Activated CD4-positive, alpha-beta T cell treated with anti-CD3 and anti-CD28 coated beads, Interleukin-2, amount 50 U/mL, for 1 hour (primary cell): ENCODE results near the gene BHLHE23.
"Not testable (repeated sequence)": the region's sequence is repeated elsewhere in the genome, so short reads cannot be mapped to it uniquely, and the experiment has no call there.

Experiments used
- DNase-seq: peaks from one replicate; pipeline ENCODE4 v3.0.0-alpha.2; 2020

Gene BHLHE23

DNA sequence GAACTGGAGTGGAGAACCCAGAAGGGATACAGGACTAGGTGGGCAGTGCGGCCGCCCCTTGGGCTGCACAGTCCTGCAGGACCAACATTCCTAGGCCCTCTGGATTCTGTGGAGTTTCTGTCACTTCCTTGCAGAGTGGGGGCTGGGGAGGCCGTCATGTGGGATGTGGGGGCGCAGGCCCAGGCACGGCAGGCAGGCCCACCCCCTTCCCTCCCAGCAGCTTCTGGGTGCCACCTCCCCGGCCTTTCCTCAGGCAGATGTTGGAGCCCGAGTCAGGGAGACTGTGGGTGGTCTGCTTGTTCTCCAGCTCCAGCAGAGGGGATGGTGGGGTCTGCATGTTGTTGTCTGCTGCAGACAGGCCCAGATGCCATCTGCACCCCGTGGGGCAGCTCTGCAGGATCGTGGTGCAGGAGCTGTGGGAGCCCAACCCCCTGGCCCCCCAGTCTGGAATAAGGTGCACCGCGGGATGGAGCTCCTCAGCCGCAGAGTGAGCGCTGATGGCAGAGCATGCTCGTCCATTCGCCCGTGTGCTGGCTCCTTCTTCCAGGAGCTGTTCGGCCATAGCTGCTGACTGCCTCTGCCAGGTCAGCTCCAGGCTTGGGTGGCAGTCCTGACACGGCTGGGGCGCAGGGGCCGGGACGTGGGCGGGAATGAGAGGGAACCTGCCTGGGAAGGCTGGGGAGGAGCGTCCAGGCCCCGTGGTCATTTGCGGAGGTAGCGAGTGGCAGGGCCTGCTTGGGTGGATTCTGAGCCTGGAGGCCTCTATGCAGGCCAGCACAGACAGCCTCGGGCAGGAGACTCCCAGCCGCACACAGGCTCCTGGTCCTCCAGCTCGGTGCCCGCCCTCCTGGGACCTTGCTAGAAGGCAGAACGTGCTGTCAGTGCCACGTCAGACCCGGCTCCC lies 36.2 kb downstream of the BHLHE23 start:
- no peak for DNase-seq

DNA sequence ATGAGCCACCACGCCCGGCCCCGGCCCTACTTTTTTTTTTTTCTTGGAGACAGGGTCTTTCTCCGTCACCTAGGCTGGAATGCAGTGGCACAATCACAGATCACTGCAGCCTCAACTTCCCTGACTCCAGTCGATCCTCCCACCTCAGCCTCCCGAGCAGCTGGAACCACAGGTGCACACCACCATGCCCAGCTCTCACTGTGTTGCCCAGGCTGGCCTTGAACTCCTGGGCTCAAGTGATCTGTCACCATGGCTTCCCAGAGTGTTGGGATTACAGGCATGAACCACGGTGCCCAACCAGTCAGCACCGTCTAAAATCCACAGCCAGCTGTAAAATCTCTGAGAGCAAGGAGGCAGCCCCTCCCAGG lies 36.8 kb downstream of the BHLHE23 start:
- no peak for DNase-seq

DNA sequence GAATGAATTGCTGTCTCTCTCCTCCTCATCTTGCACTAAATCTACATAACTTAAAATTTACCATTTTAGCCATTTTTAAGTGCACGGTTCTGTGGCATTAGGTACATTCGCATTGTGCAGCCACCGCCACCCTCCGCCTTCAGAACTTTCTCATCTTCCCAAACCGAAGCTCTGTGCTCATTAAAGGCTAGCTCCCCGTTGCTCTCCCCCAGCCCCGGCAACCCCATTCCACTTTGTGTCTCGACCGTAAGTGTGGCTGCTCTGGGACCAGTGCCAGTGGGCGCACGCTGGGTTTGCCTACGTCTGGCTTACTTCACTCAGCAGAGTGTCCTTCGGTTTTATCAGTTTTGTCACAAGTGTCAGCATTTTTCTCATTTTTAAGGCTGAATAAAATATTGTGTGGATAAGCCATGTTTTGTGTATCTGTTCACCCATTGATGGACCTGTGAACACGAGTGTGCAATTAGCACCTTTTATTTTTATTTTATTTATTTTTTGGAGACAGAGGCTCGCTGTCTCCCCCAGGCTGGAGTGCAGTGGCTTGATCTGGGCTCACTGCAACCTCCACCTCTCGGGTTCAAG lies 37.5 kb downstream of the BHLHE23 start:
- DNase-seq, result no peak

DNA sequence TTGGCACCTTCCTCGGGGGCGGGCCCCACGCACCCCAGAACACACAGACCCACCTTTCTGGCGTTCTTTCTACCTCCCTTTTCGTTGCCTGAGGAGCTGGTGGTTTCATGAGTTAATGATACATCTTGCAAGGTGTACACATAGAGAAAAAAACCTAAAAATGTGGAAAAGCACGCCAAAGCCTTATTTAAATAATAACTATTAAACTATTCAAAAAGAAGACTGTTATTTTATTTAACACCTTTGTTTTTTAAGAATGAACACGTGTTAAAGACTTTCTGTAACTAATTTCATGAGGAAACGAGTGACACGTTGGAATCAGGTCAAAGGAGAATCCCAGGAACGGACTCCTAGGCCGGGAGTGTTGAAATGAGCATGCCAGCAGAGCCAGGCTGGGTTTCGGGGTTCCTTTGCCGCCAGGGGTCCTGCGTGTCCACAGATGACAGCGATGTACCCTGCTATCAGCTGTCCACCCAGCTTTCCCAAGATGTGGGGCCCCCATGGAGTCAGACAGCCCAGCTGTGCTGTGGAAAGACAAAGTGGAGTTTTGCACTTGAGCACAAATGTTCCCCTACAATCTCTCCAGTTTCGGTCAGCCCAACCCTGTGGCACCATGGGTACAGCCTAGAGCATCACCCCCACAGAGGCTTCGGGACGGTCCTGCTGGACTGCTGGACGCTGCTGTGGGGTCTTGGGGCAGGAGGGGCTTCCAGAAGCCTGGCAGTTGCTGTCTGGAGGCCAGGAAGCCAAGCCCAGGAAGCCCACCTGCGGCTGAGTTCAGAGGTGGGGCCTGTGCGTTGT lies 38.2 kb downstream of the BHLHE23 start:
- no peak for DNase-seq

DNA sequence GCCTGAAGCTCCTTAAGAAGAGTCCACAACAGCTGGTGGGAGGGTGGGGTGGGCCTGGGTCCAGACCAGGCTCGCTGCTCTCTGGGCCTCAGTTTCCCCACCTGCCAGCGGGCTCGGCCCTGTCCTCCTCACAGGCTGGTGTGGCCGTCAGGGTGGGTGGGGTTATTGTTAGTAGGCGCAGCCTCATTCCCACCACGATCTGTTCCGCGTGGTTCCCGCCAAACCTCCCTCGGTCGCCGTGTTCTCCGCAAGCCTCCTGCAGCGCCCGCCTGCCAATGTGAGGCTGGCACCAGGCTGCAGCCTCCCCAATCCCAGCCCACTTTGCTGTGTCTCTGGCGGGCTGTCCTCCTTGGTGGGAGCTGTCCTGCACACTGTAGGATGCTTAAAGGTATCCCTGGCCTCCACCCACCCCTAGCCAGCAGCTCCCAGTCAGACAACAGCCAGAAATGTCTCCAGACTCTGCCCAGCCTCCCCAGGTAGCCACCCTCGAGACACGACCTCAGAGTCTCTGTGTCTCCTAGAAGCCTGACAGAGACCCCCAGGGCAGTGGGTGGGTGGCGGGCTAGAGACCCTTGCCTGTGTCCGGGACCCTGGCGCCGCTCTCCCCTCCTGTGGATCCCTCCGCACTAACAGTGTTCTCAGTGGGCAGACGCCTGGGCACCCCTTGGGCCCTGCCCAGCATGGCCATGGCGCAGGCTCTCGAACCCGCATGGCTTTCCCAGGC lies 39.0 kb downstream of the BHLHE23 start:
- DNase-seq, result no peak

DNA sequence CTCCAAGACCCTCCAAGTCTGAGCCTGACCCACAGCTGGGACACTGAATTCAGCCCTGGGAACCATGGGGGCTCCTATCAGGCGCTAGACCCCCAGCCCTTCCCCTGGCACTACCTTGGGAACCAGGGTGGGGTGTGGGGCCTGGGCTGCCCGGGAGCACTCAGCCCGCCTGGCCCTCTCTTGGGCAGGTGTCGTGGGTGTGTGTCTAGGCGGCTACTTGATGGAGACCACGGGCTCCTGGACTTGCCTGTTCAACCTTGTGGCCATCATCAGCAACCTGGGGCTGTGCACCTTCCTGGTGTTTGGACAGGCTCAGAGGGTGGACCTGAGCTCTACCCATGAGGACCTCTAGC lies 39.6 kb downstream of the BHLHE23 start:
- DNase-seq, result no peak

DNA sequence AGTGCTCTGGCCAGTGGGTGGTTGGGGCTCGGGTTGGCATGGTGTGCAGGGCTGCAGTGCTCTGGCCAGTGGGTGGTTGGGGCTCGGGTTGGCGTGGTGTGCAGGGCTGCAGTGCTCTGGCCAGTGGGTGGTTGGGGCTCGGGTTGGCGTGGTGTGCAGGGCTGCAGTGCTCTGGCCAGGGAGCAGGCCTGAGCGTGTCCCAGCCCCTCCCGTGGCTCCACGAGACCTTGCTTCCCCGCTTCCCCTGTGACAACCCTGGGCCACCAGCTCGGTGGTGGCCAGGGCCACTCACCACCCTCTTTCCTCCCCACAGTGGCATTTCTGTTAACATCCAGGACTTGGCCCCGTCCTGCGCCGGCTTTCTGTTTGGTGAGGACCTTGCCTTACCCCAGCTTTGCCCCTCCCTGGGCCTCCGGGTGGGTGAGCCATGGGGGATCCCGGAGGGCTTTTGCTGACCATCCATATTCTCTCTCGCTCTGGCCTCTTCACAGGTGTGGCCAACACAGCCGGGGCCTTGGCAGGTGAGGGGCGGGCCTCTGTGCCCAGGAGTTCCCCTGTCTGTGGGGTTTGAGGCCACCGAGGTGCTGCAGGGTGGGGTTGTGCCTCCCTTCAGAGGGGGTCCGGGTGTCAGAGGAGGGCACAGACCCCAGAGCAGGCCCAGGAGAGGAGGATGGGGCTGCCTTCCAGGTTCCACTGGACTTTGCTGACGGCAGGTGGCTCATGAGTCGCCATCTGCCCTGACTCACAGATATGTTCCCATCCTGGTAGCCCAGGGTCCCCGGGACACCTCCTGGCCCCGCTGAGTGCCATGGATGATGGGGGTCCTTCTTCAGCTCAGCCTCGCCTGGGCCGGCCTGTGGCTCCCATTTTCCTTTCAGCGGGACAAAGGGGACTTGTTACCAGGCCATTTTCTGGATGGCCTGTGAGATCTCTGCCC lies 40.3 kb downstream of the BHLHE23 start:
- DNase-seq, result no peak

DNA sequence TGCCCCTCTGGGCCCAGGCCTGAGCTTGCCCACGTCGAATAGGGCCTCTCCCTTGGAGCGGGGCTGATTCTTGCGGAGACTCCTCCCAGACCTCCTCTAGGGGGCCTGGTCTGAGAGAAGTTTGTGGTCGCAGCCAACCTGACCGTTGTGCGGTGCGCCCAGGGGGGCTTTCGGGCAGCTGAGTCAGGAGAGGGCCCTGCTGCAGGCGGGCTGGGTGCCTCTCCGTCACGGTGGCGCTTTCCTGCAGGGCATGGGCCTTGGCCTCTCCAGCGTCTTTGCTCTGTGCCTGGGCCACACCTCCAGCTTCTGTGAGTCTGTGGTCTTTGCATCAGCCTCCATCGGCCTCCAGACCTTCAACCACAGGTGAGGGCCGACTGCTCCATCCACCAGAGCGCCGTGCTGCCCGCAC lies 41.4 kb downstream of the BHLHE23 start:
- DNase-seq, result no peak

DNA sequence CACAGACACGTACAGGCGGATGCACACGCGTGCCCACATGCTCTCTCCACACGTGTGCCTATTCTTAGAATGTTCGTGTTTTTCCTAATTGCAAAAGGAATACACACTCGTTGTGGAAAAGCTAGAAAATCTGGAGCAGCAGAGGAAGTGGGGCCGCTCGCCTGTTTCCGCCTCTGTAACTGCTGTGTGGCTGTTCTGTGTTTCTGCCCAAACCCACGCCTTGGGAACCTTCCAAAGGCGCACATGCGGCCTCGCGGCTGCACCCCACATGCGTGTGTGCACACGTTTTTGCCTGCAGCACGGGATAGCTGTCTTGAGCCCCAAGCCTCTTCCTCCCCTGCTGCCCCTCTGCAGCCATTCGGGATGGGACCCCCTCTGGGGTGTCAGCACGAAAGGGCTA lies 42.1 kb downstream of the BHLHE23 start:
- no peak for DNase-seq

DNA sequence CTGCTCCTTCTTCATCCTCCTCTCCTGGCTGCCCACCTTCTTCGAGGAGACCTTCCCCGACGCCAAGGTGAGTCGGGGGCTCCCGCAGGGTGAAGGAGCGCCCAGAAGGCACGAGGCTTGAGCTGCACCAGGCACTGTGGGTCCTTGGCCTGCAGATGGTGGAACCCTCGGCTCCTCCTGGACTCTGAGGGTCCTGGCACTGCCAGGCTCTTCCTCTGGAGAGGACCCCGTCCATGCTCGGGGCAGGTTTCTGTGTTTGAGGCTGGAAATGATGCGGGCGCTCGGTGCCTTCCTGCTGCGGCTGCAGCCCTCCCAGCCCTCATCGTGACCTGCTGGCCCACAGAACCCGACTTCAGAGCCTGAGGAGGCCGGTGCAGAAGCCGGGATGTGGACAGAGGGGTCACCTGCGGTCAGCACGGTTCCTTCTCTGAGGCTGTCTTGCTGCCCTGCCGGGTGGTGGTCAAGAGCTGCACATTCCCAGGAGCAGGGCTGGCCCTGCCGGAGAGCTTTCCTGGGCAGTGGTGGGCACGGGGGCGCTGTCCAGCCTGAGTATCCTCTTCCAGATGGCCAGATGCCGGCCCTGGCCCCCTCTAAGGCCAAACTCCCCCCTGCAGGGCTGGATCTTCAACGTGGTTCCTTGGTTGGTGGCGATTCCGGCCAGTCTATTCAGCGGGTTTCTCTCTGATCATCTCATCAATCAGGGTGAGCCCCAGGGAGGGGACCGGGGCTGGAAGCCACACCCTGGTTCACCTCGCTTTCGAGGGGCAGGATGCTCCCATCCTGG lies 43.0 kb downstream of the BHLHE23 start:
- DNase-seq, result no peak

DNA sequence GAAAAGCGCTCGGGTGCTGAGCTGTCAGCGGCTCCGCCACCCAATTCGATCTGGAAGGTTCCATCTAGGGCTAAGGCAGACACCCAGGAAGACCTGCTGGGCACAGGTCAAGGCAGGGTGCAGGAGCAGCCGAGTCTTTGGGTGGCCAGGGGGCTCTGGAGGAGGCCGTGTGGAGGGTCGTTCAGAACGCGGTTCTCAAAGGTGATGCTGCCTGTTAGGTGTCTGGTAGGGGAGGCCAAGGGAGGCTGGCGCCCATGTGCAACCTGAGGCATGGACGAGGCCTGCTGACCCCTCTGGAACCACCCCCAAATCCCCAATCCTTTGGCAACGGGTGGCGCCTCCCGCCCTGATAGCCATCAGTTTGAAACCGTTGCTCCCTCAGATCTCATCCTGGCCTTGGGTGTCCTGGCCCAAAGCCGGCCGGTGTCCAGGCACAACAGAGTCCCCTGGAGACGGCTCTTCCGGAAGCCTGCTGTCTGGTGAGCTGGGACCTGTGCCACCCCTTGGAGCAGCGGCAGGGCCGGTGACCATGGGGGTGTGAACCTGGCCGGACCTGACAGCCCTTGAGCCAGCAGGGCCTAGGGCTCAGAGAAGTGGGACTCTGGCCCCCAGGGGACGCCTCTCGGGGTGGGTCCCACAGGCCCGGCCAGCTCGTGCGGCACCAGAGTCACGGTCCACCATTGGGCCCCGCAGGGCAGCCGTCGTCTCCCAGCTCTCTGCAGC lies 43.7 kb downstream of the BHLHE23 start:
- DNase-seq, result no peak

DNA sequence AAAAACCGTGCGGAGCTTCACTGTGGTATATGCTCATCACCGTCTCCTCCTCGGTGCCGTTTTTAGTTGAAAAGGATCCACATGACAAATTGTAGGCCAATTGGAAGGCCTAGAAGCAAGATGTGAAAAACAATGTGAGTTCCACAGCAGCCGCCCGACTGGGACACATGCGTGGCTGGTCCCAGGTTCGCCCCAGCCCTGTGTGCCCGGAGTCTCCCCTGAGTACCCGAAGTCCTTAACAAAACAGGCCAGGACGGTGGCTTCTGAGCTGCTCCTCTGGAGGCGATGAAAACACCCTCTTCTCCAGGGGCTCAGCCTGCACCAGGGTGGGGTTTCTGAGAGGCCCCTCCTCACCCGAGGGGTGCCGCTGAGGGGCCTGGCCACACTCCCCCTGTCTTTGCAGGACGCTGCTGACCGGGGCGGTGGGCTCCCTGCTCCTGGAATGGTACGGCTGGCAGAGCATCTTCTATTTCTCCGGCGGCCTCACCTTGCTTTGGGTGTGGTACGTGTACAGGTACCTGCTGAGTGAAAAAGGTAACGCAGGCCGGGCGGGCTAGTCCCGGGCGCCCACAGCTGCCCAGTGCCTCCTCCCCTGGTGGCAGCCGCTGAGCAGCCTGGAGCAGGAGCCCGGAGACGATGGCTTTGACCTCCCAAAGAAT lies 44.4 kb downstream of the BHLHE23 start:
- no peak for DNase-seq

DNA sequence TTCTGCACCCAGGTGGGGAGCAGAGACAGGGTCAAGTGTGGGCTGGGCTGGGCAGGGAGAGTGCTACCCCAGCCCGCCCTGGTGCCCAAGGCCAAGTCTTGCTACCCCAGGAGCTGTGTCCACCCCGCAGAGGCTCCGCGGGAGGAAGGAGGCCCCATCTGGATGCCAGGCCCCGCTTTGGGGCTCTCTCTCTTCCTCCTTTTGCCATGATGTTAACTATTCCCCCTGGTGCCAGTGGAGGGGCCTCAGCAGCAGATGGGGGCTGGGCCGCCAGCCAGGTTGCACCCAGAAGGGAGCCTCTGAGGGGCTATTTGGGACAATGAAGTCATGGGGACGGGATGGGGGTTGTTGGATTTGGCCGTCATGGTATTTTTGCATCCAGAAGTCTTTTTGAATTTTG lies 45.0 kb downstream of the BHLHE23 start:
- no peak for DNase-seq

DNA sequence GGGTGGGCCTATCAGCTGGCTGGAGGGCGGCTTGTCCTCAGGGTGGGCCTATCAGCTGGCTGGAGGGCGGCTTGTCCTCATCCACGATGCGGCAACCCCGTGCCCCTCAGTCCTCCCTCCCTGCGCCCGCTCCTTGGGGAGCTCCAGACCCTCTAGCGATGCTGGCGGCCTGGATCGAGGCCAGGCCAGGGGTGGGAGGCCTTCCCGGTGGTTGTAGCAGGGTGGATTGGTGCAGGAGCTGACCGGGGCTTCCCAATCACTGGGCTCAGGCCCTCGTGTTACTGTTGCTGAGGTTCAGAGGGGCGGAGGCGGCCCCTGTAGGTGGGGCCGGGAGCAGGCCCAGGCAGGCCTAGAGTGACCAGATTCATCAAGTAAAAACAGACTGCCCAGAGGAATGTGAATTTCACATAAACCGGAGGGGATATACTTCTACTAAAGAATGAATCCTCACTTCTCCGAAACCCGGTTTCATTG lies 45.4 kb downstream of the BHLHE23 start:
- DNase-seq, result no peak

DNA sequence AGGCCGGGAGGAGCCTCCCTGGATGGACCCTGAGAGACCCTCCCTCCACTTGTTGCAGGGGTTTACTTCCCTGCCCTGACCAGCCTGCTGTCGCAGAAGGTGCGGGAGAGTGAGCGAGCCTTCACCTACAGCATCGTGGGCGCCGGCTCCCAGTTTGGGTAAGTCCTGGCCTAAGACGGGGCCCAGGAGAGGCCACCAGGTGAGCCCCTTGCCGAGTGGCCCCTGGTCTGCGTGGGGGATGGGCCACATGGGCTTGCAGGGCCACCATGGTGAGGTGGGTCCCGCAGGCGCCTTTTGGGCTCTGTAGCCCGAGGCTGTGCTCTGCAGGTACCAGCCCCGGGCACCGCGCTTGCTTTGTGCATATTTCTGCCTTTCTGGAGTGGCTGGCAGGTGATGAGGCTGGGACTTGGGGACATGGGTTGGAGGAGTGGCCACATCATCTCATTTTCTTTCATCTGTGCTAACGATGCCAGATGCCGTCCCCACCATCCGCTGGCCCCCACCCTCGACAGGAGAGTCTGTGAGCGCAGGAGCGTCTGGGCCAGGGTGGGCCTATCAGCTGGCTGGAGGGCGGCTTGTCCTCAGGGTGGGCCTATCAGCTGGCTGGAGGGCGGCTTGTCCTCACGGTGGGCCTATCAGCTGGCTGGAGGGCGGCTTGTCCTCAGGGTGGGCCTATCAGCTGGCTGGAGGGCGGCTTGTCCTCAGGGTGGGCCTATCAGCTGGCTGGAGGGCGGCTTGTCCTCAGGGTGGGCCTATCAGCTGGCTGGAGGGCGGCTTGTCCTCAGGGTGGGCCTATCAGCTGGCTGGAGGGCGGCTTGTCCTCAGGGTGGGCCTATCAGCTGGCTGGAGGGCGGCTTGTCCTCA lies 46.1 kb downstream of the BHLHE23 start:
- DNase-seq, result not testable (repeated sequence)

DNA sequence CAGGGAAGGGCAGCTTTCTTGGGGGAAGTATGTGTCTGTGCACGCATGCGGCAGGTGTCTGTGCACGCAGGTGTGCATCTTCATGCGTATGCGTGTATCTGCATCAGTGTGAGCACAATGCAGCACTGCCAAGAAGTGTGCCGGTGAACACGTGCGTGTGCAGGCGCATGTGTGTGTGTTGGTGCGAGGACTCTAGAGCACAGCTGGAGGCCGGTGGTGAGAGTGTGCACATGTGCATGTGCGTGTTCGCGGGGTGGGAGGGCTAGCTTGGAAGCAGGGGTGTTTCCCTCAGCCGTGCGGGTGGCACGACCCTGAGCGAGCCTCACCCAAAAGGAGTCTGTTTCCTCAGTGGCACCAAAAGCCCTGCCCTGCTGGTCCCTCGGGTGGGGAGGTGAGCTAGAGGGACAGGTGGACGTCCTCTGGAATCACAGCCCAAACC lies 46.7 kb downstream of the BHLHE23 start:
- DNase-seq, result no peak

DNA sequence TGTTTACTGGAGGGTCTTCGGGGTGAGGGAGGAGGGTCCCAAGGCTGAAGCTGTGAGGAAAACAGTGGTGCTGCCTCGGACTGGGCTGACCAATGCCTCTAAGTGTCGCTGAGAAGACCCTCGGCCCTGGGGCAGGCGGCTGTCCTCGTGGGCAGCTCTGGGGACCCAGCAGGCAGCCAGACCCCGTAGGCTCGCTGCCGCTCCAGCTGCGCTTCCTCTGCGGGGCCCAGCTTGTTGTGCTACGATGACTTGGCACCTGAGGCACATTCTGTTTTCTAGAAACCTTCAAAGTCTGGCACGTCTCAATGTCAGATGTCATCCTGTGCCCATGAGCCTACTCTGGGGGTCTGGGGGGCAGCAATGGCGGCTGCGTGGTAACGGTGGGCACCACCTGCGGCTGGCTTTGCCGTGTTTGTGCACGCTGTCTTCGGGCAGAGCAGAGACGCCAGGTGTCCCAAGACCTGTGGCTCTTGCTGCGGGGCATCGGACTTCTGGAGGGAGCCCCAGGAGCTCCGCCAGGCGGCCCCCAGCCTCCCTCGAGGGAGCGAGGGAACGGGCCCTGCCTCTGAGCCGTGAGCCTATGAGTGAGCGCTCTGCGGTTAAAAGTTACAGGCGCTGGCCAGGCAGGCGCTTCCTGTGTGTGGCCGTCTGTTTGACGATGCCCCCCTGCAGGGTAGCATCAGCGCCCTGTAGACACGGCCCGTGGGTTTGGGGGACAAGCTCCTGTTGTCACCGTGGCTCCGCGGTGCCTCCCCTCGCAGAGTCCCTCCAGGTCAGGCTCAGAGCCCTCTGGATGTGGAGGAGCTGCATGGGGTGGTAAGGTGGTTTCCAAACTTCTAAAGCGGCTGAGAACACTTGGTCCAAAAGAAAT lies 47.4 kb downstream of the BHLHE23 start:
- no peak for DNase-seq
